Fibroblast of lung (primary cell): ENCODE measurements around the gene BAG5. TPM values are rescaled to one million over a fixed set of nuclear protein-coding genes. Genes with fewer than 3 reads are reported as not detected.

Experiments used
- DNase-seq, 2 donors: peaks; one replicate each; pipeline versions ENCODE4 v3.0.0 to v3.0.0-alpha.2; 2010; ENCODE audit warnings: low read depth in 2 of 2
- H2AFZ ChIP-seq: 2 replicates; pipeline ENCODE4 v1.5.1; 2012; ENCODE audit warnings: low read length, control low read depth, inconsistent platforms
- H3K27ac ChIP-seq: 2 replicates; pipeline ENCODE4 v1.5.1; 2011; ENCODE audit warnings: low read length, control low read depth; ENCODE audit not compliant: insufficient read depth
- H3K27me3 ChIP-seq: 2 replicates; pipeline ENCODE4 v1.5.1; 2011; ENCODE audit warnings: mild to moderate bottlenecking, low read length; ENCODE audit not compliant: control insufficient read depth, insufficient read depth
- H3K36me3 ChIP-seq: 2 replicates; pipeline ENCODE4 v1.5.1; 2011; ENCODE audit warnings: low read length; ENCODE audit not compliant: control insufficient read depth, insufficient read depth
- H3K4me1 ChIP-seq: 2 replicates; pipeline ENCODE4 v1.5.1; 2011; ENCODE audit warnings: low read length; ENCODE audit not compliant: control insufficient read depth, insufficient read depth; ENCODE audit errors: extremely low read depth
- H3K4me2 ChIP-seq: 2 replicates; pipeline ENCODE4 v1.5.1; 2011; ENCODE audit warnings: low read length, control low read depth; ENCODE audit not compliant: insufficient read depth; ENCODE audit errors: extremely low read depth
- H3K4me3 ChIP-seq, 4 experiments: fragments of 200-600 bp in 1 of 4; sonication (generic) in 1 of 4; replicated peaks in 1 of 4; 2 replicates each; pipeline ENCODE4 v1.5.1; 2011 to 2016; ENCODE audit warnings: low read length in 4 of 4, low read depth in 3 of 4, mild to moderate bottlenecking in 3 of 4, control low read depth in 2 of 4, inconsistent platforms in 1 of 4, mixed read lengths in 1 of 4; ENCODE audit not compliant: insufficient read depth in 1 of 4; ENCODE audit errors: control extremely low read depth in 1 of 4
- H3K79me2 ChIP-seq: 2 replicates; pipeline ENCODE4 v1.5.1; 2012; ENCODE audit warnings: mild to moderate bottlenecking, low read length, inconsistent platforms; ENCODE audit not compliant: control insufficient read depth, insufficient read depth
- H3K9ac ChIP-seq: 2 replicates; pipeline ENCODE4 v1.5.1; 2011; ENCODE audit warnings: mild to moderate bottlenecking, low read length, control low read depth; ENCODE audit not compliant: insufficient read depth
- H3K9me3 ChIP-seq: 2 replicates; pipeline ENCODE4 v1.5.1; 2012; ENCODE audit warnings: low read depth, low read length; ENCODE audit not compliant: control insufficient read depth, insufficient read depth
- H4K20me1 ChIP-seq: 2 replicates; pipeline ENCODE4 v1.5.1; 2011; ENCODE audit warnings: low read length; ENCODE audit not compliant: control insufficient read depth, insufficient read depth; ENCODE audit errors: extremely low read depth
- CTCF ChIP-seq, 2 donors: IDR thresholded peaks in 1 of 2; conservative IDR thresholded peaks in 1 of 2; 1 replicate in 1 of 2; 2 replicates in 1 of 2; pipeline ENCODE4 v1.5.1; 2011 to 2012; ENCODE audit warnings: low read length in 2 of 2, control low read depth in 1 of 2, inconsistent platforms in 1 of 2, low read depth in 1 of 2, mild to moderate bottlenecking in 1 of 2
- EZH2 ChIP-seq: IDR thresholded peaks from 2 replicates; pipeline ENCODE4 v1.5.1; 2012; ENCODE audit warnings: low read length, control low read depth, mild to moderate bottlenecking; ENCODE audit errors: missing control alignments
- polyA plus RNA-seq, 2 donors: library from polyadenylated mRNA; depleted of rRNA in 1 of 2; stranded (reverse) in 1 of 2; unstranded in 1 of 2; fragments of >200 nt; gene quantifications; 2 replicates each; pipeline ENCODE4 v1.2.1, GENCODE V29; 2011 to 2012; ENCODE audit warnings: missing spikeins in 1 of 2
- total RNA-seq: library from RNA; depleted of rRNA; stranded (reverse); fragments of >200 nt; gene quantifications from 2 replicates; pipeline ENCODE4 v1.2.1, GENCODE V29; 2014

Gene BAG5
- total and polyA plus RNA-seq, 2 donors (not counting 1 experiment from before 2014, with no cell fraction given), result 14.9 to 25.8 TPM

GRCh38 chr14:103568952-103569351 is 6.5 kb upstream of the BAG5 start:
- H3K9me3 ChIP-seq, result no peaks in the 10 kb centered on the region
- H3K4me1 ChIP-seq, result no peaks in the 10 kb centered on the region
- H4K20me1 ChIP-seq, result no peaks in the 10 kb centered on the region
- no peak overlapping the region for H3K4me3 ChIP-seq
- H3K27ac ChIP-seq, result no peak overlapping the region
- no peaks in the 10 kb centered on the region for H3K36me3 ChIP-seq
- no peak overlapping the region for H3K9ac ChIP-seq
- no peak overlapping the region for H2AFZ ChIP-seq
- peaks cover 52% of the 10 kb centered on the region for H3K79me2 ChIP-seq
- TF ChIP-seq CTCF (conservative IDR thresholded peaks at IDR 0.05 in 1 of 2, IDR thresholded peaks at IDR 0.05 in 1 of 2; ENCODE audit: low read depth in 1 of 2, low read length in 2 of 2) (no peak), EZH2 (no peak)
- H3K27me3 ChIP-seq, result no peaks in the 10 kb centered on the region
- no peak for DNase-seq
- no peak overlapping the region for H3K4me2 ChIP-seq

GRCh38 chr14:103563844-103564505 is 1.5 kb upstream of the BAG5 start:
- peak overlapping the region; percentile 75 to 95 (median 90) for H3K4me3 ChIP-seq
- no peak for TF ChIP-seq EZH2
- no peak for TF ChIP-seq CTCF (conservative IDR thresholded peaks at IDR 0.05 in 1 of 2, IDR thresholded peaks at IDR 0.05 in 1 of 2; ENCODE audit: low read depth in 1 of 2, low read length in 2 of 2)
- no peak overlapping the region for H3K27ac ChIP-seq
- no peak overlapping the region for H2AFZ ChIP-seq
- no peak for DNase-seq
- no peaks in the 10 kb centered on the region for H3K36me3 ChIP-seq
- H3K79me2 ChIP-seq, result peaks cover 84% of the 10 kb centered on the region
- no peaks in the 10 kb centered on the region for H3K9me3 ChIP-seq
- H3K4me1 ChIP-seq, result peaks cover 3% of the 10 kb centered on the region
- H4K20me1 ChIP-seq, result no peaks in the 10 kb centered on the region
- peak overlapping the region; percentile 85 for H3K4me2 ChIP-seq
- H3K9ac ChIP-seq, result no peak overlapping the region
- no peaks in the 10 kb centered on the region for H3K27me3 ChIP-seq

GRCh38 chr14:103563226-103563620 is 766 bp upstream of the BAG5 start:
- no peak for TF ChIP-seq CTCF (conservative IDR thresholded peaks at IDR 0.05 in 1 of 2, IDR thresholded peaks at IDR 0.05 in 1 of 2; ENCODE audit: low read depth in 1 of 2, low read length in 2 of 2)
- TF ChIP-seq EZH2, result no peak
- no peaks in the 10 kb centered on the region for H4K20me1 ChIP-seq
- H3K79me2 ChIP-seq, result peaks cover 87% of the 10 kb centered on the region
- H3K4me3 ChIP-seq, result peak overlapping the region; percentile 75 to 95 (median 90)
- H3K27me3 ChIP-seq, result no peaks in the 10 kb centered on the region
- peak overlapping the region; percentile 85 for H3K4me2 ChIP-seq
- H2AFZ ChIP-seq, result peak overlapping the region; percentile 71
- H3K27ac ChIP-seq, result peak overlapping the region; percentile 94
- H3K4me1 ChIP-seq, result peaks cover 10% of the 10 kb centered on the region
- H3K9me3 ChIP-seq, result no peaks in the 10 kb centered on the region
- no peaks in the 10 kb centered on the region for H3K36me3 ChIP-seq
- no peak for DNase-seq
- peak overlapping the region; percentile 89 for H3K9ac ChIP-seq
